NB4 (cell line): ENCODE data around the gene CTAG1B.
"Not testable (repeated sequence)": the region's sequence is repeated elsewhere in the genome, so short reads cannot be mapped to it uniquely, and the experiment has no call there.

Experiments
- DNase-seq: peaks from one replicate; pipeline ENCODE4 v3.0.0; 2010; ENCODE audit warnings: low read depth
- H3K4me3 ChIP-seq: one replicate; pipeline ENCODE4 v1.5.1; 2011; ENCODE audit warnings: mild to moderate bottlenecking, low read depth, low read length, moderate library complexity
- CTCF ChIP-seq: IDR thresholded peaks from one replicate; pipeline ENCODE4 v1.5.1; 2012; ENCODE audit warnings: low read depth, low read length
- MAX ChIP-seq: IDR thresholded peaks from 2 replicates; pipeline ENCODE4 v1.6.1; 2011; ENCODE audit warnings: low read depth, low read length
- MYC ChIP-seq: IDR thresholded peaks from 2 replicates; pipeline ENCODE4 v1.6.1; 2011; ENCODE audit warnings: low read depth, low read length
- POLR2A ChIP-seq: IDR thresholded peaks from 2 replicates; pipeline ENCODE4 v1.6.1; 2011; ENCODE audit warnings: mild to moderate bottlenecking; ENCODE audit not compliant: insufficient read length; ENCODE audit errors: extremely low read depth

CTAG1B gene

DNA sequence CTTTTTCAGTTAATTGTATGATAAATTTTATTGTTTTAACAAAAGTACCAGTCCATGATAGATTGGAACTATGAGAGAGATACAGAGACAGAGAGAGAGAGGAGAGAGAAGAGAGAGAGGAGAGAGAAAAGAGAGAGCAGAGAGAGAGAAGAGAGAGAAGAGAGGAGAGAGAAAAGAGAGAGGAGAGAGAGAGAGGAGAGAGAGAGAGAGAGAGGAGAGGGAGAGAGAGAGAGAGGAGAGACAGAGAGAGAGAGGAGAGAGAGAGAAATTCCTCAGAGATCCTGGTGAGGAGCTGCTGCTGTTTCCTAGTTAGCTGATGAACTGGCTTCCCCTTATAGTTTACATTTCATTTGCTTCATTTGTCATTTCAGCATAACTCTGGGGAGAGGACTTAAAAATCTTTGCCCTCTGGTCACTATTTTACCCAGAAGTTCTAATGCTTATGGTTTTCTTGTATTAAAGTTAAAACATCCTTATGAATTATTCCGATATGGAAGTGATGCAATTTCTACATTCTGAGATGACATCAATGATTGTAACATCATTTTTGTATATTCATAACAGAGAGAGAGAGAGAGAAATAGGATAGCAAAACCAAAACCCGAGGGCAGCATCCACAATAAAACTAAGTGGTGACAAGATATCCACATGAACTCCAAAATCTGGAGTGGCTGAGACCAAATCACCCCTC, 23.4 kb downstream of the CTAG1B start:
- no peak overlapping the region for H3K4me3 ChIP-seq
- TF ChIP-seq CTCF (no peak), MAX (no peak), POLR2A (no peak), MYC (no peak)
- no peak for DNase-seq

- TF ChIP-seq MAX (no peak), MYC (no peak), CTCF (no peak), POLR2A (no peak)
- no peak for DNase-seq
- no peak overlapping the region for H3K4me3 ChIP-seq
Observed at GRCh38 chrX:154594491-154594890, 24.6 kb downstream of the CTAG1B start.

GRCh38 chrX:154593201-154593600, 25.9 kb downstream of the CTAG1B start:
- no peak overlapping the region for H3K4me3 ChIP-seq
- DNase-seq = no peak
- no peak for TF ChIP-seq POLR2A
- TF ChIP-seq MYC = no peak
- TF ChIP-seq CTCF = no peak
- TF ChIP-seq MAX = no peak

DNA sequence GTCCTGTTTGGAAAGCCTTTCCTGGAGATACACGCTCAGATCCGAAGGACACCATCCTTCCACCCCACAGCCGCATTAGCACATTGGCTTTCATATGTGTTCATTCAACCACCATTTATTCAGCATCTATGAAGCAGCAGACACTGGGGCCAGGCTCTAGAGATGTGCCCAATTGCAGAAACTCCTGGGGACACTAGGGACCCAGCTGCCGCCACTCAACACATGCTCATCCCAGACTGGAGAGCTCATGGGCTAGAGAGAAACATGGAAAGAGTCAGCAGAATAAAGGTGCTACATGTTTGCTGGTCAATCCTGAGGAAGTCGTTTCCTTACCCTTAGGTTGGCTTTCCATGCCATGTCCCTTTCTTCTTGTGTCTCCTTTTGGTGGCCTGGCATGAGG, 26.6 kb downstream of the CTAG1B start:
- no peak overlapping the region for H3K4me3 ChIP-seq
- no peak for TF ChIP-seq MAX
- TF ChIP-seq CTCF = no peak
- TF ChIP-seq POLR2A = no peak
- no peak for TF ChIP-seq MYC
- no peak for DNase-seq

DNA sequence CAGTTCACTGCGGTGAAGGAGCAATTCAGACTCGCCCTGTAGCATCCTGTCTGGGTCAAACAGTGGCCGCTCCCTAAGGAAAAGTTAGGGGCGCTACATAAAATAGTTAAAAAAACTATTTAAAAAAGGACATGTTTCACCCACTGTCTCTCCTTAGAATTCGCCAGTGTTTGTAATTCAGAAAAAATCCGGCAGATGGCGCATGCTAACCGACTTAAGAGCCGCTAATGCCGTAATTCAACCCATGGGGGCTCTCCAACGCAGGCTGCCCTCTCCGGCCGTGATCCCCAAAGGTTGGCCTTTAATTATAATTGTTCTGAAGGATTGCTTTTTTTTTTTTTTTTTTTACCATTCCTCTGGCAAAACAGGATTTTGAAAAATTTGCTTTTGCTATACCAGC, 28.7 kb downstream of the CTAG1B start:
- H3K4me3 ChIP-seq, DNase-seq: not testable (repeated sequence)

DNA sequence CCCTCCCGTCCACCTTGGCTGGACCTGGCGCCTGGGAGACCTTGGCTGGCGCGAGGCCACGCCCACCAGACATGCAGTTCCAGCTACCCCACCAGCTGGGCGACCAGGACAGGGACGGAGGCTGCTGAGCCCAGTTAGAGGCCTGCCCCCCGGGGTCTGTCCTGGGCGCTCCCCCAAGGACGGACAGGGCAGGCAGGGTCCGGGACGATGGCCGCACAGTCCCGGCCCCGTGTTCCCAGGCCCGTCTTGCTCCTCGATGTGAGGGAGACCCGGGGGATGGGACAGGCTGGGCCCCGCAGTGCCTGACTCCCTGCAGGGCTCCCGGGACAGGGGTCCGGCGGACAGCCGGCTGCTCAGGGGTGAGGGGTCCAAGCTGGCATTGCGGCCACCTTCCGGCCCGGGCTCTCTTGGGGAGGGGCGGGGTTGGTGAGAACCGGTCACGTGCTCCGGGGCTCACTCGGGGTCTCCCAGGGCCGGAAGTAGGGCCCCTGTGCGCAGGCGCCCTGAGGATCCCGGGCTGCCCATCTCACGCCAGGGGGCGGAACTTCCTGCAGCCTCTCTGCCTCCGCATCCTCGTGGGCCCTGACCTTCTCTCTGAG, 34.4 kb downstream of the CTAG1B start, which contains the start of gene CTAG1A:
CTAG1A (plus strand) TSS at position 549 of the 599 bp plus-strand sequence. CDS start 74 bp downstream, outside the sequence.
- DNase-seq, H3K4me3 ChIP-seq: not testable (repeated sequence)

- not testable (repeated sequence) for DNase-seq, H3K4me3 ChIP-seq
Observed at GRCh38 chrX:154582994-154583393, 36.1 kb downstream of the CTAG1B start.

- not testable (repeated sequence) for DNase-seq, H3K4me3 ChIP-seq
Observed at GRCh38 chrX:154575076-154575475, 44.0 kb downstream of the CTAG1B start.

DNA sequence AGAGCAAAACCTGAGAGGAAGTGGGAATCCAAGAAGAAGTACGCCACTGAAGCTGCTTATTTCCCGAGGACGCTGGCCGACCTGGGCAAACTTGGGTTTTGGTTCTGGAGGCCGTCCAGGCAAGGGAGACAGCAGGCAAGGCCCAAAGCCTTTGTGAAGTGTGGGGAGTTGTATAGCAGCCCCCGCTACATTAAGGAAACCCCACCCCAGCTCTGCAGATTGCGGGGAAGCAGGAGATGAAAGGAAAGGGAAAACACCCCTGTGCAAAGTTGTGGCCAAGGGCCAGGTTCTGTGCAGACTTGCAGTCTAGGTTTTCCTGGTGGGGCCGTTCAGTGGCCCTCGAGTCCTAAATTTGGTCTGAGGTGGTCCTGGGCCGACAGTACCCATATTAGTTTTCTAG, 46.0 kb downstream of the CTAG1B start:
- H3K4me3 ChIP-seq, DNase-seq: not testable (repeated sequence)

DNA sequence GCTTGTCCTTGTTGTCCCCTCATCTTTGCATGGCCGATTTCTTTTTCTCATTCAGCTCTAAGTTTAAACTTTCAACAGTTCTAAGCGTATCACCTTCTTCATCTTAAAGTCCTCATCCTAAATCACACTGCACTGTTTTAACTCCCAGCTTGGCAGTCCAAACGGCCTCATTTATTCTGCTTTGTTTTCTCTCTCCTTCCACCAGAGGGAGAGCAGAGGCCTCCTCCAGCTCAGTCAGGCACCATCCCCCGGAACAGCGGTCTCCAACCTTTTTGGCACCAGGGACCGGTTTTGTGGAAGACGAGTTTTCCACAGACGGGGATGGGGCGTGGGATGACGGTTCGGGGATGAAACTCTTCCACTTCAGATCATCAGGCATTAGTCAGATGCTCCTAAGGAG, 48.7 kb downstream of the CTAG1B start:
- H3K4me3 ChIP-seq, DNase-seq: not testable (repeated sequence)
